Endothelial cell of umbilical vein (primary cell): ENCODE measurements around the gene RNFT2. TPM values are rescaled to one million over a fixed set of nuclear protein-coding genes. Genes with fewer than 3 reads are reported as not detected.

Source experiments
- BruUV-seq: library from RNA; stranded (reverse); fragments of 400-500 nt; replicated peaks from 2 replicates; lab custom pipeline; 2021; lab: Mats Ljungman, UMichigan
- CTCF ChIA-PET: fragments of 300-600, 350-600 bp; sonication (Branson Sonifier 250); formaldehyde crosslinking; loops from one replicate; lab custom pipeline; 2021; ENCODE audit warnings: antibody characterized with exemption, inconsistent platforms; lab: Charles Lee
- POLR2A ChIA-PET: fragments of 300-600, 350-600 bp; sonication (Branson Sonifier 250); formaldehyde crosslinking; loops from one replicate; lab custom pipeline; 2021; ENCODE audit warnings: antibody characterized with exemption, inconsistent platforms; lab: Charles Lee
- DNase-seq: peaks from one replicate; pipeline ENCODE4 v3.0.0-alpha.2; 2011; ENCODE audit warnings: low read depth, low spot score
- FAIRE-seq: peaks from 2 replicates; lab custom pipeline; 2011; peaks lifted over from hg19 to GRCh38; lab: Jason Lieb, UNC
- H2AFZ ChIP-seq: 2 replicates; pipeline ENCODE4 v1.6.0; 2012; ENCODE audit warnings: low read depth, low read length, control low read depth, inconsistent platforms
- H3K27ac ChIP-seq: 2 replicates; pipeline ENCODE4 v1.5.1; 2011; ENCODE audit warnings: low read depth, mild to moderate bottlenecking, control low read depth, low read length, moderate library complexity; ENCODE audit not compliant: insufficient read depth
- H3K27me3 ChIP-seq, 2 experiments: 2 replicates each; pipeline versions ENCODE4 v1.6.0 to v1.6.1; 2011; ENCODE audit warnings: low read length in 2 of 2, mixed read lengths in 1 of 2; ENCODE audit not compliant: control insufficient read depth in 2 of 2, insufficient read depth in 2 of 2
- H3K36me3 ChIP-seq, 2 experiments: 2 replicates in 1 of 2; 3 replicates in 1 of 2; pipeline ENCODE4 v1.5.1; 2011; ENCODE audit warnings: low read length in 2 of 2, mild to moderate bottlenecking in 1 of 2, moderate library complexity in 1 of 2; ENCODE audit not compliant: control insufficient read depth in 2 of 2, insufficient read depth in 2 of 2; ENCODE audit errors: extremely low read depth in 1 of 2
- H3K4me1 ChIP-seq: 3 replicates; pipeline ENCODE4 v1.5.1; 2011; ENCODE audit warnings: mild to moderate bottlenecking, low read length; ENCODE audit not compliant: control insufficient read depth, insufficient read depth; ENCODE audit errors: extremely low read depth
- H3K4me2 ChIP-seq: 2 replicates; pipeline ENCODE4 v1.6.1; 2011; ENCODE audit warnings: low read length, control low read depth, mixed read lengths; ENCODE audit not compliant: insufficient read depth
- H3K4me3 ChIP-seq, 3 experiments: fragments of 200-600 bp in 1 of 3; sonication (generic), shearing (Covaris generic) in 1 of 3; replicated peaks in 1 of 3; 2 replicates each; pipeline ENCODE4 v1.5.1; 2011 to 2016; ENCODE audit warnings: control low read depth in 3 of 3, low read length in 3 of 3, mild to moderate bottlenecking in 2 of 3, inconsistent platforms in 1 of 3, low read depth in 1 of 3, moderate library complexity in 1 of 3; ENCODE audit not compliant: insufficient read depth in 1 of 3
- H3K79me2 ChIP-seq: 2 replicates; pipeline ENCODE4 v1.6.0; 2012; ENCODE audit warnings: low read length, inconsistent platforms; ENCODE audit not compliant: control insufficient read depth, insufficient read depth
- H3K9ac ChIP-seq: replicated peaks from 2 replicates; pipeline ENCODE3; 2011; ENCODE audit warnings: low read length, control low read depth; ENCODE audit not compliant: insufficient read depth; ENCODE audit errors: extremely low read depth
- H3K9me1 ChIP-seq: replicated peaks from 3 replicates; pipeline ENCODE4 v1.6.0; 2011; ENCODE audit warnings: mild to moderate bottlenecking, low read length; ENCODE audit not compliant: control insufficient read depth, insufficient read depth; ENCODE audit errors: extremely low read depth
- H3K9me3 ChIP-seq: replicated peaks from 2 replicates; pipeline ENCODE4 v1.5.1; 2012; ENCODE audit warnings: low read length, inconsistent platforms; ENCODE audit not compliant: control insufficient read depth, insufficient read depth
- H4K20me1 ChIP-seq: replicated peaks from 2 replicates; pipeline ENCODE3; 2011; ENCODE audit warnings: mild to moderate bottlenecking, low read length; ENCODE audit not compliant: control insufficient read depth, insufficient read depth; ENCODE audit errors: extremely low read depth
- CTCF ChIP-seq, 2 donors: IDR thresholded peaks; 1 replicate in 1 of 2; 2 replicates in 1 of 2; pipeline ENCODE4 v1.5.1; 2011; ENCODE audit warnings: low read length in 2 of 2, mild to moderate bottlenecking in 2 of 2, moderate library complexity in 2 of 2, control low read depth in 1 of 2, inconsistent platforms in 1 of 2, low read depth in 1 of 2; ENCODE audit not compliant: insufficient read depth in 1 of 2; ENCODE audit errors: extremely low read depth in 1 of 2
- EZH2 ChIP-seq: IDR thresholded peaks from 2 replicates; pipeline ENCODE4 v1.6.1; 2012; ENCODE audit warnings: borderline replicate concordance, low read depth, mild to moderate bottlenecking, moderate library complexity, low read length, inconsistent platforms; ENCODE audit not compliant: severe bottlenecking
- FOS ChIP-seq: IDR thresholded peaks from 2 replicates; pipeline ENCODE4 v1.6.1; 2011; ENCODE audit warnings: mild to moderate bottlenecking, low read length, moderate library complexity, borderline replicate concordance; ENCODE audit not compliant: insufficient read depth
- GATA2 ChIP-seq: IDR thresholded peaks from 2 replicates; pipeline ENCODE4 v1.7.0; 2011; ENCODE audit warnings: low read depth, mild to moderate bottlenecking, moderate library complexity, mixed read lengths, low read length; ENCODE audit not compliant: insufficient read length, insufficient read depth
- JUN ChIP-seq: IDR thresholded peaks from 2 replicates; pipeline ENCODE4 v1.6.1; 2011; ENCODE audit warnings: borderline replicate concordance, low read depth; ENCODE audit not compliant: insufficient read length, insufficient read depth
- MAX ChIP-seq: IDR thresholded peaks from 2 replicates; pipeline ENCODE4 v1.6.1; 2011; ENCODE audit not compliant: insufficient read depth, insufficient read length
- MYC ChIP-seq: IDR thresholded peaks from one replicate; pipeline ENCODE4 v1.6.1; 2011; ENCODE audit warnings: mild to moderate bottlenecking, low read depth, low read length
- POLR2A ChIP-seq: IDR thresholded peaks from 2 replicates; pipeline ENCODE4 v1.6.1; 2012; ENCODE audit warnings: low read depth, mild to moderate bottlenecking, control low read depth, low read length
- POLR2AphosphoS5 ChIP-seq: IDR thresholded peaks from 2 replicates; pipeline ENCODE4 v1.6.1; 2012; ENCODE audit warnings: low read depth, mild to moderate bottlenecking, control low read depth, low read length, moderate library complexity; ENCODE audit not compliant: insufficient read depth
- dilution Hi-C: fragments of 300-500 bp; cut with MboI; formaldehyde crosslinking; loops from one replicate; pipeline ENCODE4 v1.15.0; 2019; ENCODE audit warnings: low sequenced_read_pairs; ENCODE audit not compliant: extremely low pct_ligation_motif_present
- intact Hi-C: fragments of 100-400 bp; cut with micrococcal nuclease; formaldehyde crosslinking; loops from one replicate; pipeline ENCODE4 v1.10.0; 2022
- polyA plus RNA-seq, 4 experiments: library from polyadenylated mRNA; depleted of rRNA in 3 of 4; stranded (reverse) in 3 of 4; unstranded in 1 of 4; fragments of >200 nt; gene quantifications; 2 replicates each; pipeline versions ENCODE4 v1.2.1 to v1.2.3, GENCODE V29; 2011 to 2012; ENCODE audit warnings: missing spikeins in 1 of 4
- total RNA-seq: library from RNA; stranded (reverse); gene quantifications from 2 replicates; pipeline ENCODE4 v1.2.3, GENCODE V29; 2021

RNFT2 gene
- total and polyA plus RNA-seq, 2 donors (not counting 3 experiments of a cell fraction or from before 2014, with no cell fraction given), result 1.4 to 6.6 TPM

DNA sequence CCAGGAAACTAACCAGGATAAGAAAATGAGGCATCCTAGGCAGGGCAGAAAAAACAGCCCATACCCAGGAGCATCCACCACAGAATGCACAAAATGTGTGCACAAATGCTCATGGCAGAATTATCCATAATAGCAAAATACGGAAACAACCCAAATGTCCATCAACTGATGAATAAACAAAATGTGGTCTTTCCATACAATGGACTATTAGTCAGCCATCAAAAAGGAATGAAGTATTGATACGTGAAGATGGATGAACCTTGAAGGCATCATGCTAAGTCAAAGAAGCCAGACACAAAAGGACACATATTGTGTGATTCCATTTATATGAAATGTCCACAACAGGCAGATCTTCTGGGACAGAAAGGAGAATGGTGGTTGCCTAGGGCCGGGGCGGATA, 124.1 kb downstream of the RNFT2 start:
- no peaks in the 10 kb centered on the region for H4K20me1 ChIP-seq
- no peak overlapping the region for H2AFZ ChIP-seq
- FAIRE-seq, result no peak
- H3K9me3 ChIP-seq, result no peaks in the 10 kb centered on the region
- H3K4me3 ChIP-seq, result no peak overlapping the region
- TF ChIP-seq GATA2, result no peak
- TF ChIP-seq EZH2, result no peak
- no peak for TF ChIP-seq JUN
- no peak for TF ChIP-seq MAX
- TF ChIP-seq POLR2AphosphoS5, result no peak
- no peak for TF ChIP-seq CTCF (IDR thresholded peaks at IDR 0.05; ENCODE audit: extremely low read depth in 1 of 2, insufficient read depth in 1 of 2, low read depth in 1 of 2, low read length in 2 of 2)
- no peak for TF ChIP-seq FOS
- no peak for TF ChIP-seq POLR2A
- TF ChIP-seq MYC, result no peak
- dilution Hi-C loops (no loop called here), intact Hi-C loops (no loop called here)
- H3K9ac ChIP-seq, result no peak overlapping the region
- no peaks in the 10 kb centered on the region for H3K36me3 ChIP-seq
- no peaks in the 10 kb centered on the region for H3K9me1 ChIP-seq
- no peak overlapping the region for H3K4me2 ChIP-seq
- no peak for DNase-seq
- no TSS peak for BruUV-seq
- no peaks in the 10 kb centered on the region for H3K79me2 ChIP-seq
- no peak overlapping the region for H3K27ac ChIP-seq
- CTCF ChIA-PET, result interaction anchor here (1.8 kb wide), 1 partner anchor 21 kb away, joined by 7 read pairs; no protein-coding TSS in a partner anchor
- H3K27me3 ChIP-seq, result peaks cover 0 to 3% of the 10 kb centered on the region in 2 experiments
- H3K4me1 ChIP-seq, result no peaks in the 10 kb centered on the region
- POLR2A ChIA-PET, result no interaction called here
